GOT3 (cell line): ENCODE measurements around the gene RNF43.
"Not testable (repeated sequence)": the region's sequence is repeated elsewhere in the genome, so short reads cannot be mapped to it uniquely, and the experiment has no call there.

Source experiments
- DNase-seq: peaks from one replicate; lab custom pipeline; 2025; ENCODE audit warnings: mixed read lengths; lab: John Stamatoyannopoulos, UW

The RNF43 gene

DNA sequence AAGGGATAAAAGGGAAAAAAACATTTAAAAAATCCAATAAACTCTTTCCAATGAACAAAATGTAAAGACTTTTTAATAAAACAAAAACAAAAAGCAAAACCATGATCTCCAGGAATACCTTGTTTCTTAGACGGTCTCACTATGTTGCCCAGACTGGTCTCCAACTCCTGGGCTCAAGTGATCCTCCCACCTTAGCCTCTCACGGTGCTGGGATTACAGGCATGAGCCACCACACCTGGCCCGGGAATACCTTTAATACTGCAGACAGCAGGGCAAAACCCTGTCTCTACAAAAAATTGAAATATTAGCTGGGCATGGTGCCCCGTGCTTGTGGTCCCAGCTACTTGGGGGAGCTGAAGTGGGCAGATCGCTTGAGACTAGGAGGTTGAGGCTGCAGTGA lies 7.9 kb downstream of the RNF43 start:
- no peak for DNase-seq

DNA sequence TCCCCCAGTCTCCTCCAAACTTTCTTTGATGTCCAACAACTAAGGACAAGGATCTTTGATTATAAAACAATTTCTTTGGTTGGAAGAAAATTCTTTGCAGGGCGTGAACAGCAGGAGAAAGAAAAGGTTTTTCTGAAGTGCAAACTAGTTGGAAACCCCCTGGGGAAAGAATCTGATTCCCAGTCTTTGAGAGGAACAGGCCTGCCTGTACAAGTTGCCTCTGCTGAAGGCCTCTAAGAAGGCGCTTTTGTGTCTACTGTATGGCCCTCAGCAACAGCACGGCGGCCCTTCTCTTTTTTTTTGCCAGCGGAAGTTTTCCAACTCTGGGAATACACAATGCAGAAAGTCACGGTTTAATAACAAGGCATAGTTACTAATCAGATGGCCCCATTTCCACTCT lies 14.0 kb downstream of the RNF43 start:
- no peak for DNase-seq

DNA sequence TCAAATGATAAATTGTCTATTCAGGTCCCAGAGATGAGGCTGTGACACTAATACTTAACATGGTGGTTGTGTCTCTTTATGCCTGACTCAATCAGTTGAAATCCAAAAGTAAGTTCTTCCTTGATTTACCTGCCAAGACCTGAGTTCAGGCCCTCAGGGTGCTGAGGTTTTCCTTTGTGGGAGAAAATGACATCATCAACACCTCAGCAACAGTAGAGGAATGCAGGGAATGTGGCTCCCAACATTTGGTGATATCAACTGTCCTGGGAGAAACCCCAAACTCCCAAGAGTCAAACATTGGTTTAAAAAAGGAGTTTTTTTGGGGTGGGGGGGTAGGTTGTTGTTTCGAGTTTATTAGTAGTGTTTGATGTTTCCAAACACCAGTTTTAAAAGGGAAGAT lies 14.7 kb downstream of the RNF43 start:
- no peak for DNase-seq

DNA sequence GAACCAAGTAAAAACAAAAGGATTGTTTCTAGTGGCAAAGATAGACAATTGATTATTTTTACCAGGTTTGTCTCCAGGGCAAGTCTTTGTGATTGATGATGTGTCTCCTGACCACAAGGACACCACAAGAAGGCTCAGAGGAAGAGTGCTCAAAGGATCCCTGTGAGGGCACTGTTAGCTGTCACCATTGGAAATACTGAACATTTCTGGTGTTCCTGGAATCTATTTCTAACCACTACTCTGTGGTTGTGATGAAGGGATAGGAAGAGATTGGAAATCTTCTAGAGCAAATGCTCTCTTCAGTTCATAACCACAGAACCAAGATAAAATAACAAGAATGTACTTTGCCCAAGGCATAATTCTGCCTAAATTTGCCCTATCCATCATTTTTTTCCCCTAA lies 15.3 kb downstream of the RNF43 start:
- no peak for DNase-seq

DNA sequence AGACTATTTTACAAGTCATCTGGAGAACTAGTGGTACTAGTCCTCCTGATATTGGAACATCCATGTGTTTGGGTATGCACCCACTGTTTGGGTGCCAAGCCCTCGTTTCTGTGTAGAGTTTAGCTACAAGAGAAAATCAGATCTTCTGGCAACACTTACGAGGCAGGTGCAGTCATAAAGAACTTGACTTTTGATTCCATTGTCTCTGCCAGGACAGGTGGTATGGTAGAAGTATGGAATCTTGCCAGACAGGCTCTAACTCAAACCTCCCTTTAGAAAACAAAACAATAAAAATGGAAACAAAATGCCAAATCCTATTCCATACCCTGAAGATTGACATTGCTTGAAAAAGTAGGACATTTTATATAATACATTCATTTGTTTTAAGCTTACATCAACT lies 16.0 kb downstream of the RNF43 start:
- DNase-seq = no peak

DNA sequence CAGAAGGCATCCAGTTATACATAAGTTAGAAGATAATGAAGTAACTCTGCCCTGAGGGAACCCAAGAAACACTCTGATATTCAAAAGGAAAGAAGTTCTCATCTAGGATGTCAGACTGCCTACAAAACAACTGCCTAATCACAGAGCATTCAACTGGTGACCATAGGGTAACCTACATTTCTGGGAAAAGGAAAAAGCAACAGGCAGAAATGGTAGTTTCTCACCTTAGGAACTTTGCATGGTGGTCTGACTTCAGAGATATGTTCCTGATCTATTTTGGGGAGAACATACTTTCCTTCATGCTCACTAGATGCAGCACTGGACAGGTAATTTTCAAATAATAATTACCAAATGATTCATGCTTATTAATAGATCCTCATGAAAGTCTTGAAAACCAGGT lies 16.5 kb downstream of the RNF43 start:
- DNase-seq = no peak

DNA sequence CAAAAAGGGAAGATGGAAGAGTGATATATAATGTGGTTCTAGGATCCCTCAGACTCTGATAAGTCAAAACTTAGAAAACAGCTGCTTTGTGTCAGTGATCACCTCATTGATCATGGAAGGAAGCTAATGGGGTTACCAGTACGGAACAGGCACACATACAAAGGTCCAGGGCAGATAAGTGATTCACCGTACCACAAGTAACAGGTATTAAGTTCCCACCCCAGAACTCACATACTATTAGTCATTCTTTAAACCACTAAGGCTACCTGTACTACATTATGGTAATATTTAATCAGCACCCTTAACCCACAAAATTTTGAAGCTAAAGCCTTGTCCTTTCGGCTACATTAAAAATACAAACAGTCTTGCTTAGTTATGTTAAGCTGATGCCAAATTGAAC lies 17.4 kb downstream of the RNF43 start:
- no peak for DNase-seq

DNA sequence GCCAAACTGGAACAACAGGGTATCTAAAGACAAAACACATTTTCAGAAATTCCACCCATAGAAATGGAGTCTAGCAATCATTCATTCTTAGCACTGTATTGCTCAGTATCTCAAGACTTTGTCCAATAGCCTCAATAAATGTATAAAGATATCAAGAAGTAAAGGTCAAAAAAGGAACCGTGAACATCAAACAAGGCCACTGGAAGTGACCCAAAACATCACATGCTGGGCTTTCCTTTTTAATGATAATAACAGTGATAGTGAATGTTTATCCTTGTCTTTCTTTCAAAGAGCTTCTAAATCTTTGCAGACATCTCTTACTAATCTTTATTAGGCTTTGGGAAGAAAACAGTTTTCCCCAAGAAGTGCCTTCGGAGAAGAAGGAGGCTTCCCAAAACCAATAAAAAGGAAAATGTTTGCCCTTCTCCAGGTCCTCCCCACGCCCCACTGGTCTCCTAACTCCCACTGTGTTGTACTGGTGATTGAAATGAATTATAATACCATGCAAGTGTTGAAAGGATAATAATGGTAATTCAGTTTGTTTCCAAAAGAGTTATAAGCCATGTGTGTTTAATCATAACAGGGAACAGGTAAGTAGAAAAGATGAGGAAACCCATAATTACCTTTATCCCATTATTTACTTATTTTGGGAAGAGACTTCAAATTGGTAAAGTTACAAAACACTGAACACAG lies 18.6 kb downstream of the RNF43 start:
- no peak for DNase-seq

DNA sequence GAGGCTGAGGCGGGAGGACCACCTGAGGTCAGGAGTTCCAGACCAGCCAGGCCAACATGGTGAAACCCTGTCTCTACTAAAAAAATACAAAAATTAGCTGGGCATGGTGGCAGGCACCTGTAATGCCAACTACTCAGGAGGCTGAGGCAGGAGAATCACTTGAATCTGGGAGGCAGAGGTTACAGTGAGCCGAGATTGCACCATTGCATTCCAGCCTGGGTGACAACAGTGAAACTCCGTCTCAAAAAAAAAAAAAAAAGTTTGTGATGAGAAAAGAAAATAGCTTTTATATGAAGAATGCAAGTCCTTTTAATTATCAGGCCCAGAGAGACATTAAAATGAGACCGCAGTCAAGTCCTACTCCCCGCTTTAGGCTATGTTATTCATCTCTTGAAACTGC lies 19.9 kb downstream of the RNF43 start:
- not testable (repeated sequence) for DNase-seq

DNA sequence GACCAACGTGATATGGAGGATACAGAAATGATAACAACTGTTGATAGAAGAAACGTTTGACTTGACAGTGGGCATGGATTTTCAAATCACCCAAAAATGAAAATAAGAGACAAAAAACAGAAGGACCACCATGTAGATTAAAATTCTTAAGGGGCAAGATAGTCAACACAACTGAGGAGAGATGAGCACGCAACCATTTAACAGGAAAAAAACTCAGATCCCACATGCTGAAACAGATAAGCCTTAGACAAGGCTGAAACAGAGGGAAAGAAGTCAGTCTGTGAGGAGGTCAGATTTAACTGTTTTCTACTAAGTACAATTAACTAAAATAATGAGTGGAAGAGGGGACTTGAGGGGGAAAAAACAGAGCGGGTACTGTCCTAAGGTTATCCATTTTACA lies 21.2 kb downstream of the RNF43 start:
- no peak for DNase-seq

DNA sequence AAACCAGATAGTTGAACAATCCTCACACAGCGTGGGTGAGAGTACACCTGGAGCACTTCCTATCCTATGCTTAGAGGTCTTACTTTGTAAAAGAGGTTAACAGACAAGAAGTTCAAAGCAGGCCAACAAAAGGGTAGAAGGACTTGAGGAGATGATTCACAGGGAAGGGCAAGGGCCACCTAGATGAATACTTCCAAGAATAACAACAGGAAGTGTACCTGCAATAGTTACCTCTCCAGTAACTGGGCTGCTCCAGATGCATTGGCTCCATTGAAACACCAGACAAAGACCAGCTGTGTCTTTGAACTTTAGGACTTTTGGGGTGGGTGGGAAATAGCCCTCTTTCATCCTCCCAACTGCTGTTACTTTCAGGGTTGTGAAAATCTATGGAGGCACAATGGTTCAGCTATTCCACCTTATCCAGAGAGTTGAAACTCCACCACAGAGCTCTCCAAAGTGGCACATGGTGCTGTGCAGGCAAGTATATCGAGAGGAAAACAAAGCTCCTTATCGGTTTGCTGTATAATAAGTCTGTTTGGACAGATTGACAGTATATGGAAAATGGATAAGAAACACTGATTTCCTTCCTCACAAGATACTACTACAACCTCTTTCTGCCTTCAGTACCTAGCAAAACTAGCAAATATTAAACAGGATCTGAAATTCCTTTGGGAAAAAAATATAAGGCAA lies 22.7 kb downstream of the RNF43 start:
- no peak for DNase-seq

DNA sequence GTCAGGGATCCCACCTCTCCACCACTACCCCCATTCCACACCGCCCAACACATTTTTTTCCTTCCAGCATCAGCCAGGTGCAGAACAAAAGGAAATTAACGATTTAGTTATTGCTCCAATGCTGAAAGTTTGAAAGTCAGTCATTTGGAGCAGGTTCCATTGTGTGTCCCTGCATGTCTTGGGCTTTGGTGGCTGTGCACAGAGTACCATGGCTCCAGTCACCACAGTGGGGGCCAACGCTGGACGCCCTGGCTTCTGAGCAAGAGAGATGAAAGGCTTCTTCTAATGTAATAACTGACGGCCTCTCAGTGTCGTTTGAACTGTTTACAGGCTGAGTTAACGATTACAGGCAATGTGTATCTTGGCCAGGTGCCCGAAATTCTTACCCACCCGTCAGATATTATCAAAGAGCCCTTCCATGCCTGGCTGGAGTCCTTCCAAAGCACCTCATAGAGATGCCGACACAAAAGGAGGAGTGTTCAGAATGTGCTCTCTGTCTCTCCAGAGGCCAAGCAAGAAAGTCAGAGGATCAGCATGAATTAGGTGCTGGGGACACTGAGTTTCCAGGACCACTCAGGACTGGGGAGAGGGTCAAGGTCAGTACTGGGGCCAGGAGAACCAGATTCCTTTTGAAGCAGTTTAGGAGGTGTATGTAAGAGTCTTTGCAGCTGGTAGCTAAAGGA lies 25.9 kb downstream of the RNF43 start:
- no peak for DNase-seq

DNA sequence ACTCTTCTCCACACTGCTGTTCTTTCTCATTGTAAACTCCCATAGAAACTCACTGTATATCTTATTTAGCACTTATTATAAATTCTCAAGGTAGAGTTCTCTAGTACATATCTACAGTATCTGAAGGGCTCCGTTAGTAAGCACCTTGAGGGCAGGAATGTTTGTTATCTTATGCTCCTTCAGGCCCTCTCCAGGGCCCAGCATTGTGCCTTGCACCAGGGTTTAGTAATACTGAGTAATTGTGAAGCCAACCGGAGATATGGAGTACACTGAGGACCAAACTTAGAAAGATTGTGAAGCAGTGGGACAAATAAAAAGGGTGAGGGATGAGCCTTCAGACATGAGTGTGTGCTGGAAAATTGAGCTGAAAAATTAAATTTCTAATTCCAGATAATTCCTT lies 26.4 kb downstream of the RNF43 start:
- DNase-seq = no peak

DNA sequence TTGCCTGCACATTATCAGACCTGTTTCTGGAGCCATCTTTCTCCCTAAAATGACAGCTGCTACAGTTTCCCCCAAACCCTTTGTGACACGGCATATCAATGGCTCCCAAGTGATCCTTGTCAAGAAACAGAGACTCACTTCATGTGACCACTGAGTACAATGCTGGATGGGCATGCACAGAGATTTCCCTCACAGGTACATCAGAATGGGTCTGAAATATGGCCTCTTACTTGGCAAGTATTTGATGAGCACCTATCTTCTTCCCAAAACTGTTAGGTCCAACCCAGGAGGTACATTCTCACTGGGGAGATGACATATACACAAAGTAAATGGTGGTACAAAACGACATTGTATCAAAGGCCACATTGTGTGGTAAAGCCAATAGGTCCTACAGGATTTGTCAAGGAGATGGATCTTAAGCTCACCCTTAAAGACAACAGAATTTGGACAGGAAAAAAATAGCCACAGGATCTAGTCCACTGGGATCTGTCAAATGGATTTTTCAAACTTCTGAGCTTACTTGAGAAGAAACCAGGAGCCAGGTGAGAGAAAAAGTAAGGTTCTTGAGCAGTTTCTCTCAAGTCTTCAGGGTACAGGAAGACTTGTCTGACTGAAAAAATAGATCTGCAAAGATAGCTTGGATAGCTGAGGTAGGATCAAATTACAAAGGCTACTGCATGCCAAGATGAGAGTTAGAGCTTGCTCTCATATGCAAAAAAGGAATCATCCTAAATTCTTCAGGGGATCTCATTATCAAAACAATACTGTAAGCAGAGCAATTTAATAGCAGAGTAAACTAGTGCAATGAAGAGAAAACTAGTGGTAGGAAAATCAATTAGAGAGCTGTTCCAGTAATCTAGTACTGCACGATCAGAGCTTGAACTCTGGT lies 28.8 kb downstream of the RNF43 start:
- DNase-seq = no peak

DNA sequence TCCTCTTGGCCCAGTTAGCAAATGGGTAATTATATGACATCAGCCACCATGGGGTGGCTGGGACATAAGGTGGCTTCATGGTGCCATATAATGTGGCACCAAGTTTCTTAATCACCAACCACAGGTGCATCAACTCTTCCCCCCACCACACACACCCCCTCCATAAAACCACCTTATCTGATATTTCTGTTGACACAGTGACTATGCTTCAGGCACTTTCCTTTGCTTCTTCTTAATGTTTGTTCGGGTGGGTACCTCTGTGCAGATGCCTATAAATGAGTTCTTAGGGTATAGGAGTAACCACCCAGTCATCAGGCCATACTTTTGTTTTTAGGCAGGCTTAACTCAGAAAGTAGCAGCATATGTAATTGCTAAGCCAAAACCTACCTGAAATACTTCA lies 29.5 kb downstream of the RNF43 start:
- DNase-seq = no peak

DNA sequence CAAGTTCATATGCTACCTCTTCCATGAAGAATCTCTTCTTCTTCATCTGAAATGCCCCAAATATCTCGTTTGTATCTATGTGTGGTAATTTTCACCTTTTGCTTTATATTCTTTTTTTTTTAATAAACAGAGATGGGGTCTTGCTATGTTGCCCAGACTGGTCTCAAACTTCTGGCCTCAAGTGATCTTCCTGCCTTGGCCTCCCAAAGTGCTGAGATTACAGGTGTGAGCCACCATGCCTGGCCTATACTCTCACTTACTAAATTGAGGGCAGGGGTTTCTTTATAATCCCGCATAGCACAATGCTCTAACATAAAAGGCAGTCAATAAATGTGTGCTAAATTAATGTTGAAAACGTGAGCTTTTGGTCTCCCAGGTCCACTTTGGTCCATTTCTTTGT lies 30.6 kb downstream of the RNF43 start:
- no peak for DNase-seq

DNA sequence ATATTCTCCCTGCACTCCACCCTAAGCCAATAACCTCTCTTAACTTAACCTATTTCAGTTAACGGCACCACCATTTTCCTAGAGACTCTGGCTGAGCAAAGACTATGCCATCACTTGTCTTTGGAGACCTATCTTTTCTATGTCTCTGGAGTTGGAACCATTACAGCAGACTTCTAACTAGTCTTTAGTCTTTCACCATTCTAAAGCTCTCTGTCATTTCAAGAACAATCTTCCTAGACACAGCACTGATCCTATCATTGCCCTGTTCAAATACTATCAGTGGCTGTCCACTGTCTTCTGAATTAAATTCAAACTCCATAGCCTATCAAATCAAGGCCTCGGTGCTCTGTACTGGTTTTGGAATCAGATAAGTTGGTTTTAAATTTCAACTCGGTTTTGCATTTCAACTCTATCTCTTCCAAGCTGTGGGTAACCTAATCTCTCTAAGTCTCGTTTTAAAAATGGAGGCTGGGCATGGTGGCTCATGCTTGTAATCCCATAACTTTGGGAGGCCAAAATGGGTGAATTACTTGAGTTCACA lies 31.9 kb downstream of the RNF43 start:
- DNase-seq = no peak

DNA sequence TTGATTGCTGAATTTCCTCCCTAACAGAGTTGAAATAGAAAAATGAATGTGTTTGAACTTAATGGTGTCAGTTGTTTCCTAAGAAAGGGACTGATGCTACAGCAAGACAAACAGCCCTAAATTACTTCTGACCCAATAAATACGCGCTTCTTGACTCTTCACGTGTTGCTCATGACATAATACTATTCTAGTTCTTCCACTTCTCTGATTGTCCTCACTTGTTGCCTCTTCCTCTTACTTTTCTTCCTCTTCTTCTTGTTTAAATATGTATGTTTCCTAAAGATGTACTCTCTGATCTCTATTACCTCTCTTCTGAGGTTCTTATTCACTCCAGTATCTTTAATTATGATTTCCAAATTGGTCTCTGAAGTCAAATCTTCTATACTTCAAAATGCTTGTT lies 32.4 kb downstream of the RNF43 start:
- no peak for DNase-seq

DNA sequence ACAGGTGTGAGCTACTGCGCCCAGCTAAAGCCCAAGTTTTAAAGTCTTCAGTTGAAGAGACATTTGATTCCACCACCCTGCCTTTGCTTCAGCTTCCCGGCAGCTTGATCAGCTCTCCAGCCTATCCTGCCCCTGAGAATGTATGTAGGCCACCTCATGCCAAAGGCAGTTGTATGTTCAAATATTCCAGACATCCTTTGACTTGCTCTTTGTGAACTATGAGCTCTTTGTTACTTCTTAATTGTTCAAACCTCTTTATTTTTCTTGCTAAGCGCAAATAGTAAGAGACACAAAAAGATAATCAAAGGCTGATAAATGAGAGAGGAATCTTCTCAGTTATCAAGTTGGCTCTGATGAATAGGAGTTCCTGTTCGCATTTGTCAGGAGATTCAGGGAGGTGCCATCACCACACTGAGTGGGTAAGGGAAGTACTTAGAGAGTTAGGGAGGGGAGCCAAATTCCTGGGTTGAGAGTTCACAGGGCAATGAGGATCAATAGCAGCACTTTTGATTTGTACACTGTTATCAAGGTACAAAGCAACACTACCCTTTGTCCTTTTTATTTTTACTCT lies 33.4 kb downstream of the RNF43 start:
- DNase-seq = no peak

DNA sequence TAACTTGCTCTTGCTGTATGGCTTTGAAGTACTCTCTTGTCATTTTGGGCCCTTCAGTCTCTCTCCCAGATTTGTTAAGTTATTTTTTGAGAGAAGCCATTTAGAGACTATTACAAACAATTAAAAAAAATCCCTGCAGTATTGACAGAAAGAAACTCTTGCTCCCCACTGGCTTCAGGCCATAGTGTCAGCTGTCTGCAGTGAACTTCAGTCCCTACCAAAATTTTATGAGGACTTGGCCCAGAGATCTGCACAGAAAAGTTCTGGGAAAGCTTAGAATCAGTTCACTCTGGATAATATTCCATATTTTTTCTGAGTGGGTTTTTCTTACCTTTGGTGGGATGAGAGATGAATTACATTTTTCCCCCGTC lies 34.5 kb downstream of the RNF43 start:
- DNase-seq = no peak

DNA sequence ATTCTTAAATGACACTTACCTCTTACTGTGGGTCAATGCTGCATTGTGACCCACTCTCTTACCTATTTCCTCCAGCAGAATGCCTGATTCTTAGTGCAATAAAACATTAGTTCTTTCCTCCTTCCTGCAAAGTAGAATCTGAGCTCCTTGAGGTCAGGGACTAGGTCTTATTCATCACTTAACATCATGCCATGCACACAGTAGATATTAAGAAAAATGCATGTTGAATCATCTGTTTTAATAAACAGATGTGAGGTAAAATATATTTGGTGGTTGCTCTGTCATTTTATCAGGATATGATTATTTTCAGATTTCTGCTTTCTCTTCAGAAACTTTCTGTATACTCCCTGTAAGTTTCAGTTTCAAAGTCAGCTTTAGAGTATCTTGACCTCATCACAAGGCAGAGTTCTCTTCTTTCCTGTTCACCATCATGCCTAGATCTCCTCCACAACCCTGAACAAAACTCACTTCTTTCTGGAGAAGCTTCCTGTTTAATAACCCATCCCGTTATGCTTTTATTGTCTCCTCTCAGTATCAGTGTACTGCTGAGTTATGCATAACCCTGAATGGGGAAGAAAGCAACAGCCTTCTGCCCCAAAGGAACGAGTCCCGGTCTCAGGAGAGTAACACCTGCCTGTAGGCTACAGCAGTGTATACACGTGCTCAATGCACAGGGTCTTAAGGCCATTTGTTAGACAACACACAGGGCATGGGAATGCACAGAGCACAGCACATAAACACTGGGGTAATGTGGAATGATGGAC lies 35.0 kb downstream of the RNF43 start:
- DNase-seq = no peak
